Kidney capillary endothelial cell (primary cell): ENCODE measurements around the gene TSPEAR.
"Not testable (repeated sequence)": the region's sequence is repeated elsewhere in the genome, so short reads cannot be mapped to it uniquely, and the experiment has no call there.

Experiments used
- DNase-seq: peaks from one replicate; pipeline ENCODE4 v3.0.0-alpha.2; 2018; ENCODE audit warnings: low spot score

Gene TSPEAR

DNA sequence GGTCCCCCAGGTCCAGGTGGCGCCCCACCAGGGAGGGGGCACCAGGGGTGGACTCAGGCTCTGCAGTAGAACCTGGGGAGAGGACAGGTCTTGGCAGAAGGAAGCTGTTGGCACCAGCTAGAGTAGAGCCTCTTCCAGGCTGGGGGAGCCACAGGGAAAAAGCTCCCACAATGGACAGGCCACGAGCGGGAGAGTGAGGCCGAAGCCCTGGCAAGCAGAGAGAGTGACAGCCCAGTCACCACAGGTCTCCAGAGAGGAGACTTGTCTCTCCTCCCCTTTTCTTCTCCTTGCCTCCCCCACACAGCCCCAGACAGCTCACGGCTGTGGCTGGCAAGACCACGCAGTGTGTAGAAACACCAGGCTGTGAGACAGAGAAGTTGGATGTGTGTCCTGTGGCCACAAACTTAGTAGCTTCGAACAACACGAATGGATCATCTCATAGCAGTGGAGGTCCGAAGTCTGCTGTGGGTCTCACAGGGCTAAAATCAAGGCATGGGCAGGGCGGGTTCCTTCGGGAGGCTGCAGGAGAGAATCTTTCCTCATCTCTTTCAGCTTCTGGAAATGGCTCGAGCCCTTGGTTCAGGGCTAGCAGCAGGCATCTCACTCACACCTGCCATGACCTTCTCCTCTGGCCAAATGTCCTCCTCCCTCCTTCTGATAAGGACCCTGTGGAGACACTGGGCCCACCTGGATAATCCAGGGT, 60.2 kb downstream of the TSPEAR start:
- DNase-seq, result no peak

DNA sequence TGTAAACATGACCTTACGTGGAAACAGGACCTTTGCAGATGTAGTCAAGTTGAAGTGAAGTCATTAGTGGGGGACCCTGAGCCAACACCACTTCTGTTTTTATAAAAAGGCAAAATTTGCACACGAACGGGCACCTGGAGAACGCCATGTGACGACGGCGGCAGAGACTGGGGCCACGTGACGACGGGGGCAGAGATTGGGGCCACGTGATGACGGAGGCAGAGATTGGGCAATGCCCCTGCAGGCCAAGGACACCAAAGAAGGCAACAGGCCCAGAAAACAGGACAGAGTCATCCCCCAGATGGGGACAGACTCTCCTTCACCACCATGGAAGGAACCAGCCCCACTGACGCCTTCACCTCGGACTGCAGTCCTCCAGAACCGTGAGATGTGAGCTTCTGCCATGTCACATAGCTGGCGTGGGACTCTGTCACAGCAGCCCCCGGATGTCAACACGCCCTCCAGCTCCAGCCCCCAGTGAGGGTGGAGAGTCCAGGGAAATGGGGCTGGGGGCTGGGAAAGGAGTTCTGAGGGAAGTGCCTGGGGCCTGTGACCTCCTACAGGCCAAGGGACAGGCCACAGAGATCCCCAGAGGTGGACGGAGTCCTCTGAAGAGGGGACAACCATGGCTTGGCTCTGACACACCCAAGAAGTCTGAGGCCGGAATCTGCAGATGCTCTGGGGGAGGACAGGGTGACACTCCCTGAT, 61.0 kb downstream of the TSPEAR start:
- DNase-seq, result no peak

- DNase-seq, result no peak
Measured at GRCh38 chr21:44649521-44650100, 61.8 kb downstream of the TSPEAR start.

DNA sequence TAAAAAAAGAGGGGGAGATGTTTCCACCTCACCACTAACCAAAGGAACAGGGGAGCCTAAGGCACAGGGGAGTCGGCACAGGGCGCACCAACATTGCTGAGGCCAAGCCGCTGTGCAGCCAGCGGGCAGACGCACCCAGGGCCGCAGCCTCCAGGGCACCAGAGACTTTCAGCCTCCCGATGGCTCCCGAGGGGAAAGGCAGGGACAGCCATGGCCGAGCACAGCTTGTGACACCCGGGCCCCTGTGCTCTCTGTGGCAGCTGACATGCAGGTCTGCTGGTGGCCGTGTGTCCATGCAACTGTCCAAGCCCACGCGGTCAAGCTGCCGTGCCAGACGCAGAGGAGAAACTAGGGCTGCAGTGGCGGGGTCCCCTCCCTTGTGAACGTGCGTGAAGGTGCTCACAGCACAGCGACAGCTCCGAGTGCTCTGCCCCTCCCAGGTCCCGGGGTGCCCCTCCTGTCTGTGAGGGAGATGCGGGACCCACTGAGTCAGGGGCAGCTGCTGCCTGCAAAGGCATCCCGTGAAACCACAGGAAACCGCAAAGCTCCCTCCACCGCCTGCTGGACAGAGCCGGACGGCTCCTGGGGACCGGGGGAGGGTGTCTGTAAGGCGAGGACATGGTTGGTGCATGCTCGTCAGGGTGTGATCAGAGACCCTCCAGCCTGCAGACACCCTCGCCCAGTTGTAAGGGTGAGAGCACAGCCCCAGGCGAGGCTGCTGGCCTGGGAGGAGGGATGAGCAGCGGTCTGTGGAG, 62.6 kb downstream of the TSPEAR start:
- DNase-seq, result no peak

- no peak for DNase-seq
Measured at GRCh38 chr21:44647222-44647552, 64.2 kb downstream of the TSPEAR start.

DNA sequence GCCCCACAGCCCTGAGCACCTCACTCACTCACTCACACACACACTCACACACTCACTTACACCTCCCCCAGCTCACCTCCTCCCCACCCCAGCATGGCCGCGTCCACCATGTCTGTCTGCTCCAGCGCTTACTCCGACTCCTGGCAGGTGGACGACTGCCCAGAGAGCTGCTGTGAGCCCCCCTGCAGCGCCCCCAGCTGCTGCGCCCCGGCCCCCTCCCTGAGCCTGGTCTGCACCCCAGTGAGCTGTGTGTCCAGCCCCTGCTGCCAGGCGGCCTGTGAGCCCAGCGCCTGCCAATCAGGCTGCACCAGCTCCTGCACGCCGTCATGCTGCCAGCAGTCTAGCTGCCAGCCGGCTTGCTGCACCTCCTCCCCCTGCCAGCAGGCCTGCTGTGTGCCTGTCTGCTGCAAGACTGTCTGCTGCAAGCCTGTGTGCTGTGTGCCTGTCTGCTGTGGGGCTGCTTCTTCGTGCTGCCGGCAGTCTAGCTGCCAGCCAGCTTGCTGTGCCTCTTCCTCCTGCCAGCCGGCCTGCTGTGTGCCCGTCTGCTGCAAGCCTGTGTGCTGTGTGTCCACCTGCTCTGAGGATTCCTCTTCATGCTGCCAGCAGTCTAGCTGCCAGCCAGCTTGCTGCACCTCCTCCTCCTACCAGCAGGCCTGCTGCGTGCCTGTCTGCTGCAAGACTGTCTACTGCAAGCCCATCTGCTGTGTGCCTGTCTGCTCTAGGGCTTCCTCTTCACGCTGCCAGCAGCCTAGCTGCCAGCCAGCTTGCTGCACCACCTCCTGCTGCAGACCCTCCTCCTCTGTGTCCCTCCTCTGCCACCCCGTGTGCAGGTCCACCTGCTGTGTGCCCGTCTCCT, 64.8 kb downstream of the TSPEAR start, which contains the start of gene KRTAP10-11:
KRTAP10-11 (plus strand) TSS at position 49 of the 856 bp plus-strand sequence; CDS start at position 94, 45 bp downstream.
- not testable (repeated sequence) for DNase-seq

- no peak for DNase-seq
Measured at GRCh38 chr21:44644878-44645277, 66.5 kb downstream of the TSPEAR start.

- no peak for DNase-seq
Measured at GRCh38 chr21:44643741-44644310, 67.5 kb downstream of the TSPEAR start.

DNA sequence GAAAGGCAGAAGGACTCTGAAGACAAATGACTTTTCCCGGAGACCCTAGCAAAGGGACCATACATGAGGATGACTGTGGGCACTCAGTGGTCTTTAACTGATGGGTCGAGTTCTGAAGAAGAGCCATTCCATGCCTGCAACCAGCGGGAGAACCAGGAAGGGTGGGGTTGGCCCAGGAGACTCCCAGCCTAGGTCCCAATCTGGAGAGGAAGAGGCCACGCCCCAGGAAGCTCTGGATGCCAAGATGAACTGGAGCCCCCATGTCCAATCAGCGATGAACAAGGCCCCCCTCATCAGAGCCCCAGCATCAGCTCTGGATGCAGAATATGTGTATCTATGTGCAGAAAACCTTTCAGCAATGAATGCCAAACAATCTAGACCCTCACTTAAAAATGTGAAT, 70.6 kb downstream of the TSPEAR start:
- no peak for DNase-seq

DNA sequence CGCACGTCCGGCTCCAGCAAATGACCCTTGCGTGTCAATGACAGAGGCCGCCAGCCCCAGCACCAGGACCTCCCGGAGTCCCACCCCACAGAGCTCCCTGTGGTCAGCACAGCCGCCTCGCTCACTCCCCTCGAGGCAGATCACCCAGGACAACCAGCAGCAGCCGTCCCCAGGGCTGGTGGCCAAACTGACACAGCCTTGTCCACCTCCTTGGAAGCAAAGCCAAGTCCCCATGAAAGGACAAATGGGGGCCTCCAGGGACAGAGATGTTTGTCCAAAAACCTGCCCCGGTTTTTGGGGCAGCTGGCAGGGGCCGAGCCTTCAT, 72.1 kb downstream of the TSPEAR start:
- no peak for DNase-seq

DNA sequence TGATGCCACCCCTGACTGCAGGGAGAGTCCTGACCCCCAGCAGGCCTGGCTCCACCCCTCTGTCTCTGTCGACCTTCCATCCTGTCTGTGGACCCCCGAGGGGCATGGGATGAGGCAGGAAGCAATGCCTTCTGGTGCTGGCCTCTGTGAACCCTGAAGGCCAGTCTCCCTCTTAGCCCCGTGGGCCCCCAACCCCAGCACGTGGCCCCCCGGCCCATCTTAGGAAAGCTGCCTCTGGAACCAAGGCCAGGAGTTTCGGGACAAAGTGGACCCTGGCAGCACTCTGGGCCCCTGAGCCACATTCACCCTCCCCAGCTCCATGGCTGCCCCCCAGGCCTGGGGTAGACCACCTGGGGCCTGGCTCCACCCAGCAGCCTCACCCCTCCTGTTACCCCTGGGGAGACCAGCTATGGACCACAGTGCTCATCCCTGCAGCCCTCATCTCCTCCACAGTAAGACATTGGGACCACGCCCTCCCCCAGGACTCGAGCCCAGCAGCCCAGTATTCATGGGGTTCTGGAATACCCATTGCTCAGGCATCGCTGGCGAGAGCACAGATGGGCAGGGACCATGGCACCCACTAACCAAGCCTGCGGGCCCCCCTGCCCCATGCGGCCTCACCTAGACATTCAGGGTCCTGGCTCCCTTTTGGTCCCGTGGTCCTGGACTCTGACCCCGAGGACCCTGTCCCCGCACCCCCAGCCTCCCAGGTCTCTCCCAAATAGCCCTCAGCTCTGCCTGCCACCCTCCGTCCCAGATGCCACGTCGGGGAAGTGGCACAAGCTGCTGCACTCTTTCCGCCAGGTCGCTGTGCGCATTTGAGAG, 72.7 kb downstream of the TSPEAR start:
- not testable (repeated sequence) for DNase-seq

DNA sequence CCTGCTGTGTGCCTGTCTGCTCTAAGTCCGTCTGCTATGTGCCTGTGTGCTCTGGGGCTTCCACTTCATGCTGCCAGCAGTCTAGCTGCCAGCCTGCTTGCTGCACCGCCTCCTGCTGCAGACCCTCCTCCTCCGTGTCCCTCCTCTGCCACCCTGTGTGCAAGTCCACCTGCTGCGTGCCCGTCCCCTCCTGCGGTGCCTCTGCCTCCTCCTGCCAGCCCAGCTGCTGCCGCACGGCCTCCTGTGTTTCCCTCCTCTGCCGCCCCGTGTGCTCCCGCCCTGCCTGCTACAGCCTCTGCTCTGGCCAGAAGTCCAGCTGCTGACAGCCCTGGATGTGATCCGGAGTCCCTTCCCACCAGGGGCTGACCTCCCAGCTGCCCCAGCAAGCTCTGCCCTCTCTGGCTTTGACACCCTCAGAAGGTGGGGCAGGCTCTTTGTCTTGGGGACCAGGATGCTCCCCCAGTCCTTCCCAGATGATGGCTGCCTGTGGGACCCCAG, 73.5 kb downstream of the TSPEAR start:
- not testable (repeated sequence) for DNase-seq

- DNase-seq, result no peak
Measured at GRCh38 chr21:44637018-44637850, 74.1 kb downstream of the TSPEAR start, which contains the start of gene KRTAP10-10. Gene KRTAP10-10 (plus strand): TSS chr21:44637356. CDS start chr21:44637418, 62 bp downstream.

DNA sequence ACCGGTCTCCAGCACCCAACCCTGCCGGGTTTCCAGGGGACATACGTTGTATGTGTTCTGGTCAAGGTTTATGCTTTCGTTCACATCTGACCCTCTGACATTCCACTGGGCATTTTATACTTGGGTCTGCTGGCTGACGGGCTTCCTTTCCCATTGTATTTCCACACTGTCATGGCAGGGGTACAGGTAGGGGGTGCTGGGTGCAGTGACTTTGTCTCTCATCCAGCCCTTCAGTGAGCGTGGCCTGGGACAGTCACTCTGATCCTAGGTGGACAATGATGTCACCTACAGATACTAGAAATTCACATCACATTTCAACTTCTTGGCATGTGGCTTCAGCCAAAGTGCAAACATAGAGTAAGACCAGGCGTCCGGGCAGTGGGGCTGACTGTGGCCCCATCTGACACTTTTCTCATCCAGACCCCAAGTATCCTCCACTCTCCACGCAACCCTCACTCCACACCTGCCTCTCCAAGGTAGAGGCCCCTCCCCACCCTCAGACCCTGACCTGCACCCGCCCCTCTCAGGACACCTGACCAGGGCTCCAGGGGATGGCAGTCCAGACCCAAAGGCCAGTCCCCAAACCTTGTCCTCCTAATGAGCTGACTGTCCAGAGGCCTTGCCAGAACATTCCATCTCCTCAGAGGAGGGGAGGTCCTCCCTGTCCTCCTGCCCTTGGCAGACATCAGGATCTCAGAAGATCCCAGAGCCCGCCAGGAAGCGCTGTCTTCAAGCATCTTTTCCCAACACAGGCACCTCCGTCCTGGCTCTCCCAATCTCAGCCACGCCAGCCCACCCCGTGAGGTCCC, 75.0 kb downstream of the TSPEAR start:
- DNase-seq, result no peak

GRCh38 chr21:44632067-44632466, 79.3 kb downstream of the TSPEAR start:
- no peak for DNase-seq

GRCh38 chr21:44630440-44630839, 80.9 kb downstream of the TSPEAR start:
- DNase-seq, result no peak

- DNase-seq, result no peak
Measured at GRCh38 chr21:44628707-44629391, 82.5 kb downstream of the TSPEAR start.

- not testable (repeated sequence) for DNase-seq
Measured at GRCh38 chr21:44627831-44628233, 83.5 kb downstream of the TSPEAR start.
